Measurements from ENCODE around the gene GALNT1. TPM values are rescaled to one million over a fixed set of nuclear protein-coding genes. Genes with fewer than 3 reads are reported as not detected.

The GALNT1 gene
- total and polyA plus RNA-seq, 9 of the 15 experiments (the other 6 are each of a cell fraction or from before 2014, with no cell fraction given), result 14.4 to 54.1 (median 36.6) TPM

- TF ChIP-seq ZNF395 (CRISPR knock-in tag; IDR thresholded peaks at IDR 0.05) (peak; percentile 59; the same call in 1 of the 2 replicates), MAFF (IDR thresholded peaks at IDR 0.05; ENCODE audit: low read length) (no peak), TOE1 (IDR thresholded peaks at IDR 0.05; ENCODE audit: borderline replicate concordance) (no peak), TOE1 (CRISPR knock-in tag; IDR thresholded peaks at IDR 0.05; ENCODE audit: borderline replicate concordance, low read depth) (no peak), SIN3B (IDR thresholded peaks at IDR 0.05; ENCODE audit: low read depth) (no peak), CREB3 (tag; conservative IDR thresholded peaks at IDR 0.05; ENCODE audit: low read depth) (peak; percentile 94), ZFP30 (CRISPR knock-in tag; IDR thresholded peaks at IDR 0.05; ENCODE audit: borderline replicate concordance) (no peak), MEF2D (tag; conservative IDR thresholded peaks at IDR 0.05; ENCODE audit: low read depth) (peak; percentile 76; the same call in 1 of the 2 replicates), MBD1 (CRISPR knock-in tag; IDR thresholded peaks at IDR 0.05) (no peak), PYGO2 (tag; IDR thresholded peaks at IDR 0.05) (0 out of 2 replicates have a peak, but pooled peaks have one; percentile 19), ZKSCAN8 (CRISPR knock-in tag; IDR thresholded peaks at IDR 0.05) (peak; percentile 73; the same call in 1 of the 2 replicates), SFPQ (IDR thresholded peaks at IDR 0.05; ENCODE audit: low read depth, low read length) (no peak), ETV1 (tag; conservative IDR thresholded peaks at IDR 0.05; ENCODE audit: low read depth) (0 out of 2 replicates have a peak, but pooled peaks have one; percentile 6), HDAC6 (IDR thresholded peaks at IDR 0.05; ENCODE audit: low read depth, low read length) (no peak), SOX6 (IDR thresholded peaks at IDR 0.05) (peak; percentile 86)
Observed at GRCh38 chr18:35730691-35731370, 149.3 kb downstream of the GALNT1 start (continued).

All from K562 (cell line).